Vagina (tissue), 2 donors: ENCODE measurements around the gene FAM53B. TPM values are rescaled to one million over a fixed set of nuclear protein-coding genes. Genes with fewer than 3 reads are reported as not detected.

ENCODE experiments used
- DNase-seq, 2 donors: peaks; one replicate each; pipeline ENCODE4 v3.0.0-alpha.2; 2017; ENCODE audit errors: extremely low spot score in 2 of 2
- H3K27ac ChIP-seq: fragments of 200-600 bp; sonication (generic); one replicate; pipeline ENCODE4 v1.5.1; 2019
- H3K27me3 ChIP-seq: fragments of 200-600 bp; sonication (generic); one replicate; pipeline ENCODE4 v1.5.1; 2019
- H3K36me3 ChIP-seq, 2 donors: fragments of 200-600 bp; sonication (generic); one replicate each; pipeline ENCODE4 v1.5.1; 2017 to 2019
- H3K4me1 ChIP-seq: fragments of 200-600 bp; sonication (generic); one replicate; pipeline ENCODE4 v1.5.1; 2019
- H3K4me3 ChIP-seq, 2 donors: fragments of 200-600 bp; sonication (generic); 1 replicate in 1 of 2; 2 replicates in 1 of 2; pipeline ENCODE4 v1.5.1; 2016 to 2019
- H3K9me3 ChIP-seq: fragments of 200-600 bp; sonication (generic); one replicate; pipeline ENCODE4 v1.5.1; 2019
- POLR2A ChIP-seq, 2 donors: fragments of 450-650 bp; IDR thresholded peaks; one replicate each; pipeline ENCODE4 v1.6.1; 2017; ENCODE audit warnings: antibody characterized with exemption in 2 of 2, mild to moderate bottlenecking in 2 of 2, moderate library complexity in 2 of 2
- POLR2AphosphoS5 ChIP-seq, 2 donors: sonication (generic); formaldehyde crosslinking; IDR thresholded peaks; one replicate each; pipeline ENCODE4 v1.9.0; 2017; ENCODE audit warnings: antibody characterized with exemption in 2 of 2, mild to moderate bottlenecking in 2 of 2, low read depth in 1 of 2; ENCODE audit not compliant: insufficient read depth in 1 of 2
- intact Hi-C: fragments of 100-400 bp; cut with DNase I; formaldehyde crosslinking; loops from one replicate; pipeline ENCODE4 v1.15.1; 2023
- total RNA-seq: library from RNA; depleted of rRNA; stranded (reverse); fragments of >200 nt; gene quantifications from one replicate; pipeline ENCODE4 v1.2.3, GENCODE V29; 2016
- TF ChIP-seq, protein P1 (sequence below), 3 experiments: fragments of 450-650 bp in 2 of 3; fragments of 200-600 bp in 1 of 3; sonication (generic) in 1 of 3; IDR thresholded peaks; one replicate each; pipeline ENCODE4 v1.5.1; 2017 to 2019; ENCODE audit warnings: antibody characterized with exemption in 3 of 3, mild to moderate bottlenecking in 2 of 3, moderate library complexity in 2 of 3

The FAM53B gene
- total RNA-seq, 1 donor from 2014 or later: 35.1 TPM

DNA sequence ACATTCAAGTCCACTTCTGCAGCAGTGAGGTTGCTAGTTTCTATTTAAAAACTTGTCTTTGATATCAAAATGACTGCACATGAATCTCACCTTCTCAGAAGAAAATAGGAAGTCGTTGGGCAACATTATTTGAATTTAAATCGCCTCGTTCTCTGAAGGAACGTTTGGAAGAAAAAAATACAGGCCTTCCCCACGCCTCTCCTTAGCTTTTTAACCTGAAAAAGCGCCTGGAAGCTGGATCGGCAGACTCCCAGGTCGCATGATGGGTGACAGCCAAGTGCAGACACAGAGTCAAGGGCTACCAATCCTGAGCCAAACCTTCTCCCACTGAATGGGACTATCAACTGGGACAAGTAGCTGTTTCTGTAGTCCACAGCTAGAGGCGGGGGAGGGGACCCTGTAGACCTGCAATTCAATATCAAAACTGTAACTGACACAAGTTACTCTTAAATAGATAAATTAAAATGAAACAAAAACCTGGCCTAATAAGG, 2.2 kb downstream of the FAM53B start:
- DNase-seq: peak in 1 of 2 donors; percentile 88
- peak overlapping the region; percentile 90 for H3K27ac ChIP-seq
- H3K36me3 ChIP-seq: no peaks in the 10 kb centered on the region
- H3K4me1 ChIP-seq: peaks cover 84% of the 10 kb centered on the region
- no peaks in the 10 kb centered on the region for H3K9me3 ChIP-seq
- TF ChIP-seq, protein P1, sequence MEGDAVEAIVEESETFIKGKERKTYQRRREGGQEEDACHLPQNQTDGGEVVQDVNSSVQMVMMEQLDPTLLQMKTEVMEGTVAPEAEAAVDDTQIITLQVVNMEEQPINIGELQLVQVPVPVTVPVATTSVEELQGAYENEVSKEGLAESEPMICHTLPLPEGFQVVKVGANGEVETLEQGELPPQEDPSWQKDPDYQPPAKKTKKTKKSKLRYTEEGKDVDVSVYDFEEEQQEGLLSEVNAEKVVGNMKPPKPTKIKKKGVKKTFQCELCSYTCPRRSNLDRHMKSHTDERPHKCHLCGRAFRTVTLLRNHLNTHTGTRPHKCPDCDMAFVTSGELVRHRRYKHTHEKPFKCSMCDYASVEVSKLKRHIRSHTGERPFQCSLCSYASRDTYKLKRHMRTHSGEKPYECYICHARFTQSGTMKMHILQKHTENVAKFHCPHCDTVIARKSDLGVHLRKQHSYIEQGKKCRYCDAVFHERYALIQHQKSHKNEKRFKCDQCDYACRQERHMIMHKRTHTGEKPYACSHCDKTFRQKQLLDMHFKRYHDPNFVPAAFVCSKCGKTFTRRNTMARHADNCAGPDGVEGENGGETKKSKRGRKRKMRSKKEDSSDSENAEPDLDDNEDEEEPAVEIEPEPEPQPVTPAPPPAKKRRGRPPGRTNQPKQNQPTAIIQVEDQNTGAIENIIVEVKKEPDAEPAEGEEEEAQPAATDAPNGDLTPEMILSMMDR (IDR thresholded peaks at IDR 0.05): no peak
- TF ChIP-seq POLR2A (IDR thresholded peaks at IDR 0.05): no peak
- no peak for TF ChIP-seq POLR2AphosphoS5 (IDR thresholded peaks at IDR 0.05; ENCODE audit: insufficient read depth in 1 of 2, low read depth in 1 of 2)
- peak overlapping the region; percentile 74 to 87 for H3K4me3 ChIP-seq
- H3K27me3 ChIP-seq: no peaks in the 10 kb centered on the region
- intact Hi-C loops: loop anchor here (5.0 kb wide), 2 partner anchors 40 to 120 kb away; no protein-coding TSS in a partner anchor

DNA sequence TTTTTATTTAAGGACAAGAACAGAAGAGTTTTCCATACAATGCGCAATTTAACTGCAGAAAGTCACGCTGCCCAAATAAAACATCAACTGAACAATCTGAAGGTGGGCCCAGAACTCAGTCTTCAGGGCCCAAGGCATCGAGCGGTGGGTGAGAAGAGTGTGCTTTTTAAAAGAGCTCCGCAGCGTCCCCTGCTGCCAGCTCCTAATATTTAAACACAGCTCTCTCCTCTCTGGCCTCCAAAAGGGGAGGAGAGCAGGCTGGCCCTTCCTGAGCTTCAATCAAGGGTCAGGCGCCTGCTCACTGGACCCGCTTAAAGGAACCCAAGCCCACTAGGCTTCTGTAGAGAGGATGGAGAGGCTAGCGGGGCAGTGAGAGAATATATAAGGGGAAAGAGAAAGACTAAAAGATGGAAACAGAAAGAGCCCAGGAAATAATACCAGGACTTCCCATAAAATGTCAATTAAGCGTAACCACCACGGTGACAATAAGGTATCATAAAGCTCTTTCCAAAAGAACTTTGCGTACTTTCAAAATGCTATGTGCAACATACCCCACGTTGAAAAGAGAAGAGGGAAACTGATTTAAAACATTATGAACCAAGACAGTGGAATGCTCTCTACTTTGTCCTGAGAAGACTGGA, 2.8 kb downstream of the FAM53B start:
- peak in 1 of 2 donors; percentile 88 for DNase-seq
- Histone ChIP-seq H3K4me1 (peaks cover 85% of the 10 kb centered on the region), H3K27me3 (no peaks in the 10 kb centered on the region), H3K27ac (peak overlapping the region; percentile 90), H3K9me3 (no peaks in the 10 kb centered on the region), H3K36me3 (no peaks in the 10 kb centered on the region), H3K4me3 (peak overlapping the region; percentile 13 to 87)
- TF ChIP-seq, protein P1 (IDR thresholded peaks at IDR 0.05): peak; percentile 64 to 98 (median 73)
- peak in 1 of 2 donors; percentile 58 for TF ChIP-seq POLR2AphosphoS5 (IDR thresholded peaks at IDR 0.05; ENCODE audit: insufficient read depth in 1 of 2, low read depth in 1 of 2)
- no peak for TF ChIP-seq POLR2A (IDR thresholded peaks at IDR 0.05)
- intact Hi-C loops: loop anchor here (5.0 kb wide), 2 partner anchors 39 to 119 kb away; no protein-coding TSS in a partner anchor

DNA sequence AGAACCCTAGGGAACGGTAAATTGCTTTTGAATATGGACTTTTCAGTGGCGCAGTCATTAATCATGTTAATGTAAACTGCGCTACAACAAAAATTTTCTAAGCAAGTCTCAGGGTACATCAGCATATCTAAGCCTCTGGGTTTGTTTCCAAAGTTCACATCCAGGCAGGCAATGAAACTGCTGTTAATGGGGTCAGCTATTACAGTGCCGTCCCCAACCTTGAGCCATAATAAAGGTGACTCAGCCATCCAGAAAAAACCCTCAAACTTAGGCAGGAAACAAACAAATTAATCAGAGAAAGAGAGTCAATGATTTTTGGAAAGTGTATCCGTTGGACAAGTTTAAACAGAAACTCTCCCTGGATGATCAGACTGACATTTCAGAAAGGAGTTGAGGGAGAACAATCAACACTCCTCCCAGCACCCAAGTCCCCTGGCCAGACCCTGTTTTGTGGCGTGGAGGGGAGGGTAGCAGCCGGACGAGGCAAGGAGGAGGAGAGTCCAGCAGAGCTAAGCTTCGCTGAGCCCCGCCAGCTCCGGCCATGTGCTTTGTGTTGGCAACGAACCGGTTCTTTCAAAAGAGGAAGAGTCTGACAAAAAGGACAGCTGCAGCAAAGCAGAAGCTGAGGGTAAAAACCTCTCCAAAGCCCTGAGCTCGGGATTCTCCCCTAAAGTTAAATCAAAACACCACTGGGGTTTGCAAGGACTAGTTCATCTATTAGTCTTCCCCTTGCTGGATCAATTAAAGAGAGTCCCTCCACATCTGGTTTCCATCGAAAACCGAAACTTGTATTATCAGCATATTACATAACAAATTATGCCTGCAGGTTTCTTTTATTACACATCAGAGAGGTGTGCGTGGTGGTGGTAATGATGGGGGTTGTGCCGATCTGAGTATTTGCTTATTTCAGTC, 3.6 kb downstream of the FAM53B start:
- DNase-seq: peak in 1 of 2 donors; percentile 92
- Histone ChIP-seq H3K9me3 (no peaks in the 10 kb centered on the region), H3K27ac (peak overlapping the region; percentile 90), H3K36me3 (no peaks in the 10 kb centered on the region), H3K27me3 (no peaks in the 10 kb centered on the region), H3K4me3 (peak overlapping the region; percentile 10 to 13), H3K4me1 (peaks cover 85% of the 10 kb centered on the region)
- peak in 1 of 2 donors; percentile 65 for TF ChIP-seq POLR2AphosphoS5 (IDR thresholded peaks at IDR 0.05; ENCODE audit: insufficient read depth in 1 of 2, low read depth in 1 of 2)
- TF ChIP-seq, protein P1 (IDR thresholded peaks at IDR 0.05): no peak
- intact Hi-C loops: loop anchor here (5.0 kb wide), 2 partner anchors 38 to 118 kb away; no protein-coding TSS in a partner anchor

DNA sequence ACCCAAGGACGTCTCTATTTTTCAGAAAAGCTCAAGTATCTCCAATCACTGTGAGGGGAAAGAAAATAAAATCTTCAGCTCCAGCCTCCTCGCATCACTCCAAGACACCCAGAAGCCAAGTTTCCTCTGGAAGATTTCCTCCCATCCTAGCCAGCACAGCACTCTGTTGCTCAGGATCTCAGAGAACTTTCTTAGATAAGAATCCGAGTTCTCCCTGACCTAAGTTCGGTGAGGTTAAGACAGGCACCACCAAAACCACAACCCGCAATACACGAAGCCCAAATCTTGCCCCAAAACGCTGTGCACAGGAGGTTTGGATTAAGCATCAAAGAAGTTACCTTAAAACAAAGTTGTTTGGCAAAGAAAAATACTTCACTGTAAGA, 4.2 kb downstream of the FAM53B start:
- H3K27me3 ChIP-seq: no peaks in the 10 kb centered on the region
- no peak for DNase-seq
- TF ChIP-seq POLR2AphosphoS5 (IDR thresholded peaks at IDR 0.05; ENCODE audit: insufficient read depth in 1 of 2, low read depth in 1 of 2): no peak
- no peak for TF ChIP-seq POLR2A (IDR thresholded peaks at IDR 0.05)
- TF ChIP-seq, protein P1 (IDR thresholded peaks at IDR 0.05): no peak
- H3K36me3 ChIP-seq: no peaks in the 10 kb centered on the region
- no peaks in the 10 kb centered on the region for H3K9me3 ChIP-seq
- intact Hi-C loops: loop anchor here (5.0 kb wide), 2 partner anchors 38 to 118 kb away; no protein-coding TSS in a partner anchor
- peak overlapping the region; percentile 10 to 13 for H3K4me3 ChIP-seq
- H3K4me1 ChIP-seq: peaks cover 85% of the 10 kb centered on the region
- H3K27ac ChIP-seq: peak overlapping the region; percentile 90
